A673 (cell line): Measurements from ENCODE around the gene TWSG1. TPM values are rescaled to one million over a fixed set of nuclear protein-coding genes. Genes with fewer than 3 reads are reported as not detected.

Experiments used
- BruUV-seq: library from RNA; stranded (reverse); fragments of 400-500 nt; replicated peaks from 2 replicates; lab custom pipeline; 2021; lab: Mats Ljungman, UMichigan
- CTCF ChIA-PET: fragments of 300-600 bp; sonication (Branson Sonifier 250); formaldehyde crosslinking; loops from one replicate; lab custom pipeline; 2022; ENCODE audit warnings: antibody characterized with exemption; lab: Charles Lee
- POLR2A ChIA-PET: fragments of 300-600 bp; sonication (Branson Sonifier 250); formaldehyde crosslinking; loops from one replicate; lab custom pipeline; 2022; ENCODE audit warnings: antibody characterized with exemption; ENCODE audit not compliant: low non-redundant PET; lab: Charles Lee
- DNase-seq: peaks from one replicate; pipeline ENCODE4 v3.0.0-alpha.2; 2015; ENCODE audit warnings: low spot score
- H3K27ac ChIP-seq: fragments of 200-600 bp; sonication (generic); 2 replicates; pipeline ENCODE4 v1.5.1; 2016; ENCODE audit warnings: mixed run types, low read depth, mild to moderate bottlenecking, mixed read lengths, antibody characterized with exemption, low read length; ENCODE audit not compliant: poor library complexity, severe bottlenecking
- H3K27me3 ChIP-seq: fragments of 200-600 bp; sonication (generic); replicated peaks from 2 replicates; pipeline ENCODE4 v1.6.1; 2017; ENCODE audit warnings: mixed run types, low read depth, mild to moderate bottlenecking, mixed read lengths, antibody characterized with exemption, low read length; ENCODE audit not compliant: insufficient read depth, poor library complexity
- H3K36me3 ChIP-seq: fragments of 200-600 bp; sonication (generic); 2 replicates; pipeline ENCODE4 v1.6.1; 2016; ENCODE audit warnings: mixed run types, mild to moderate bottlenecking, mixed read lengths, antibody characterized with exemption, low read length; ENCODE audit not compliant: insufficient read depth, poor library complexity, severe bottlenecking
- H3K4me1 ChIP-seq: fragments of 200-600 bp; sonication (generic); 2 replicates; pipeline ENCODE4 v1.6.1; 2017; ENCODE audit warnings: mixed run types, mild to moderate bottlenecking, mixed read lengths, antibody characterized with exemption, low read length; ENCODE audit not compliant: insufficient read depth, poor library complexity, severe bottlenecking
- H3K4me3 ChIP-seq: fragments of 200-600 bp; sonication (generic); 2 replicates; pipeline ENCODE4 v1.5.1; 2016; ENCODE audit warnings: low read depth, mixed run types, mild to moderate bottlenecking, mixed read lengths, low read length; ENCODE audit not compliant: poor library complexity, severe bottlenecking
- H3K9me3 ChIP-seq: fragments of 200-600 bp; sonication (generic); 2 replicates; pipeline ENCODE4 v1.6.1; 2016; ENCODE audit warnings: mixed run types, low read depth, mild to moderate bottlenecking, mixed read lengths, antibody characterized with exemption, low read length; ENCODE audit not compliant: poor library complexity, severe bottlenecking
- CTCF ChIP-seq: fragments of 300-800, 200-600 bp; sonication (generic); conservative IDR thresholded peaks from 2 replicates; pipeline ENCODE4 v1.5.1; 2017; ENCODE audit warnings: low read depth, mild to moderate bottlenecking, antibody characterized with exemption, low read length, moderate library complexity, mixed read lengths
- EZH2 ChIP-seq: fragments of 200-600 bp; sonication (generic); IDR thresholded peaks from 2 replicates; pipeline ENCODE4 v1.6.1; 2017; ENCODE audit warnings: borderline replicate concordance, low read depth, mild to moderate bottlenecking, mixed read lengths, antibody characterized with exemption, low read length; ENCODE audit not compliant: poor library complexity, severe bottlenecking
- intact Hi-C: fragments of 100-400 bp; cut with micrococcal nuclease; formaldehyde crosslinking; loops from one replicate; pipeline ENCODE4 v1.10.0; 2022; ENCODE audit not compliant: unreplicated experiment
- total RNA-seq: library from RNA; stranded (reverse); gene quantifications from 2 replicates; pipeline ENCODE4 v1.2.3, GENCODE V29; 2021

TWSG1 gene
- total RNA-seq, 1 experiment from 2014 or later, result 34.9 TPM

- Histone ChIP-seq H3K27me3 (no peaks in the 10 kb centered on the region), H3K4me1 (no peaks in the 10 kb centered on the region), H3K9me3 (no peaks in the 10 kb centered on the region), H3K27ac (no peak overlapping the region), H3K4me3 (no peak overlapping the region), H3K36me3 (no peaks in the 10 kb centered on the region)
- no peak for DNase-seq
- TF ChIP-seq EZH2 (no peak), CTCF (no peak)
- intact Hi-C loops, result no loop called here
- CTCF ChIA-PET, result no interaction called here
- POLR2A ChIA-PET, result no interaction called here
- no TSS peak for BruUV-seq
These were observed 85.5 kb downstream of the TWSG1 start for GRCh38 chr18:9419956-9420631.

- Histone ChIP-seq H3K27me3 (no peaks in the 10 kb centered on the region), H3K4me1 (no peaks in the 10 kb centered on the region), H3K36me3 (no peaks in the 10 kb centered on the region), H3K27ac (no peak overlapping the region), H3K4me3 (no peak overlapping the region), H3K9me3 (no peaks in the 10 kb centered on the region)
- BruUV-seq, result no TSS peak
- TF ChIP-seq EZH2, result no peak
- no peak for TF ChIP-seq CTCF
- no peak for DNase-seq
- intact Hi-C loops, result no loop called here
- CTCF ChIA-PET, result no interaction called here
- POLR2A ChIA-PET, result no interaction called here
These were observed 86.7 kb downstream of the TWSG1 start for GRCh38 chr18:9421096-9421900.

- no peak overlapping the region for H3K4me3 ChIP-seq
- intact Hi-C loops, result no loop called here
- no peak for TF ChIP-seq CTCF
- TF ChIP-seq EZH2, result no peak
- no peaks in the 10 kb centered on the region for H3K36me3 ChIP-seq
- ChIA-PET POLR2A (no interaction called here), CTCF (no interaction called here)
- no peaks in the 10 kb centered on the region for H3K9me3 ChIP-seq
- H3K4me1 ChIP-seq, result no peaks in the 10 kb centered on the region
- no TSS peak for BruUV-seq
- no peak overlapping the region for H3K27ac ChIP-seq
- DNase-seq, result no peak
- H3K27me3 ChIP-seq, result no peaks in the 10 kb centered on the region
These were observed 87.3 kb downstream of the TWSG1 start for GRCh38 chr18:9421901-9422327.
